ENCODE data around the gene SPTBN1. TPM values are rescaled to one million over a fixed set of nuclear protein-coding genes. Genes with fewer than 3 reads are reported as not detected.

SPTBN1 gene
- total RNA-seq, 2 experiments from 2014 or later, result 132 to 183 TPM

- Histone ChIP-seq H4K20me1 (ENCODE audit: insufficient read depth, low read length) (0 out of 2 replicates have a peak, but pooled peaks cover 1% of the 10 kb centered on the region), H3K9me2 (ENCODE audit: insufficient read depth, low read length) (no peaks in the 10 kb centered on the region), H3K79me2 (ENCODE audit: insufficient read depth, low read depth, low read length) (peaks cover 14% of the 10 kb centered on the region), H3K9me3 (ENCODE audit: low read length) (peaks cover 21% of the 10 kb centered on the region), H3K4me1 (ENCODE audit: insufficient read depth, low read length, poor library complexity, severe bottlenecking) (peaks cover 25% of the 10 kb centered on the region), H3K36me3 (ENCODE audit: insufficient read depth, low read length) (no peaks in the 10 kb centered on the region; the same call in 1 of the 2 replicates), H2AFZ (ENCODE audit: low read length) (no peak overlapping the region), H3K4me3 (ENCODE audit: low read depth, low read length, poor library complexity, severe bottlenecking) (no peak overlapping the region), H3K4me2 (ENCODE audit: low read length) (no peak overlapping the region), H3K27ac (ENCODE audit: low read depth, low read length, poor library complexity, severe bottlenecking) (no peak overlapping the region)
- ChIA-PET CTCF (ENCODE audit: unreplicated experiment) (no interaction called here), POLR2A (interaction anchor here (0.5 to 0.9 kb wide), 2 partner anchors 11 to 47 kb away, joined by 3 to 4 read pairs; no protein-coding TSS in a partner anchor)
- BruUV-seq (replicated peaks), result no TSS peak
- DNase-seq (ENCODE audit: low spot score), result no peak
- intact Hi-C loops (cut with micrococcal nuclease; ENCODE audit: unreplicated experiment), result loop anchor here (5.0 kb wide), 1 partner anchor 603 kb away; the partner anchor contains the start of gene ACYP2
- TF ChIP-seq CTCF (conservative IDR thresholded peaks at IDR 0.05; ENCODE audit: low read length), result no peak
- TF ChIP-seq EZH2phosphoT487 (IDR thresholded peaks at IDR 0.05; ENCODE audit: borderline replicate concordance, low read depth, low read length), result no peak
Measured at GRCh38 chr2:54720563-54720962, 264.4 kb downstream of the SPTBN1 start.

Other genes with a start within 250 kb of the SPTBN1 start
- 0.05 TPM in 1 of 2 replicates, not detected in the other for gene TSPYL6, start 200.1 kb upstream of the SPTBN1 start, total RNA-seq (2014; rRNA removed; shearing (Covaris generic))
- not detected in 2 replicates for gene TSPYL6, start 200.1 kb upstream of the SPTBN1 start, total RNA-seq (2022)

Data from OCI-LY7 (cell line).